ACC112 (cell line): ENCODE data around the gene OAF.

ENCODE experiments used
- H2AFZ ChIP-seq: fragments of 200-600 bp; sonication (generic); one replicate; pipeline ENCODE4 v1.6.0; 2017; ENCODE audit warnings: antibody characterized with exemption, low read length; ENCODE audit not compliant: unreplicated experiment
- H3K27ac ChIP-seq: fragments of 200-600 bp; sonication (generic); 2 replicates; pipeline ENCODE4 v1.5.1; 2014; ENCODE audit warnings: low read depth, mild to moderate bottlenecking, antibody characterized with exemption, low read length, moderate library complexity
- H3K27me3 ChIP-seq: fragments of 200-600 bp; sonication (generic); 2 replicates; pipeline ENCODE4 v1.6.1; 2014; ENCODE audit warnings: mild to moderate bottlenecking, antibody characterized with exemption, low read length, moderate library complexity, mixed read lengths; ENCODE audit not compliant: insufficient read depth
- H3K36me3 ChIP-seq: fragments of 200-600 bp; sonication (generic); 2 replicates; pipeline ENCODE4 v1.6.1; 2016; ENCODE audit warnings: mild to moderate bottlenecking, antibody characterized with exemption, low read length, moderate library complexity, mixed read lengths; ENCODE audit not compliant: insufficient read depth
- H3K4me1 ChIP-seq: fragments of 200-600 bp; sonication (generic); one replicate; pipeline ENCODE4 v1.6.1; 2016; ENCODE audit warnings: low read length, mixed read lengths; ENCODE audit not compliant: insufficient read depth, unreplicated experiment, control insufficient read depth
- H3K4me3 ChIP-seq: fragments of 200-600 bp; sonication (generic); 2 replicates; pipeline ENCODE4 v1.5.1; 2014; ENCODE audit warnings: mild to moderate bottlenecking, low read depth, low read length
- H3K79me2 ChIP-seq: fragments of 200-600 bp; sonication (generic); one replicate; pipeline ENCODE4 v1.6.0; 2016; ENCODE audit warnings: low read length; ENCODE audit not compliant: control insufficient read depth, unreplicated experiment, insufficient read depth

Gene OAF

DNA sequence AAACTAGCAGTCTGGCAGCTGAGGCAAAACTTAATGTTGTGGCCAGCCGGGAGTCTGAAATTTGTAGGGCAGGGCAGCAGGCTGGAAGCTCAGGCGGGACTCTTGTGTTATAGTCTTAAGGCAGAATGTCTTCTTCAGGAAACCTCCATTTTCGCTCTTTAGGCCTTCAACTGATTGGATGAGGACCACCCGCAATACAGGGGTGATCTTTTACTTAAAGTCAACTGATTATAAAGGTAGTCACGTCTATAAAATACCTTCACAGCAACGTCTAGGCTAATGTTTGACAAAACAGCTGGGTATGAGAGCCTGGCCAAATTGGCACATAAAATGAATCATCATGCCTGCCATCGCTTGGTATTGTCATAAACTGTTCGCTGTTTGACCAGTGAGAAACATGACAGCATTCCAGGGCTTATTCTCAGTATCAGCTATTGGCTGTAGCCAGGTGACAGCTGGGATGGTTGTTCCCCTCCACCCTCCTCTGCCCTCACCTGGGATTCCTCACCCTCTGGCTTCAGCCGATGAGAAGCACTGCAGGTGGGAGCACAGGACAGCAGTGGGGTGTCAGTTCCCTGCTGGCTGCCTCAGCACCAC lies 22.5 kb downstream of the OAF start:
- no peaks in the 10 kb centered on the region for H3K4me1 ChIP-seq
- H3K27me3 ChIP-seq, result peaks cover 11% of the 10 kb centered on the region
- no peak overlapping the region for H3K27ac ChIP-seq
- H3K36me3 ChIP-seq, result no peaks in the 10 kb centered on the region
- no peak overlapping the region for H3K4me3 ChIP-seq
- H3K79me2 ChIP-seq, result no peaks in the 10 kb centered on the region
- no peak overlapping the region for H2AFZ ChIP-seq

DNA sequence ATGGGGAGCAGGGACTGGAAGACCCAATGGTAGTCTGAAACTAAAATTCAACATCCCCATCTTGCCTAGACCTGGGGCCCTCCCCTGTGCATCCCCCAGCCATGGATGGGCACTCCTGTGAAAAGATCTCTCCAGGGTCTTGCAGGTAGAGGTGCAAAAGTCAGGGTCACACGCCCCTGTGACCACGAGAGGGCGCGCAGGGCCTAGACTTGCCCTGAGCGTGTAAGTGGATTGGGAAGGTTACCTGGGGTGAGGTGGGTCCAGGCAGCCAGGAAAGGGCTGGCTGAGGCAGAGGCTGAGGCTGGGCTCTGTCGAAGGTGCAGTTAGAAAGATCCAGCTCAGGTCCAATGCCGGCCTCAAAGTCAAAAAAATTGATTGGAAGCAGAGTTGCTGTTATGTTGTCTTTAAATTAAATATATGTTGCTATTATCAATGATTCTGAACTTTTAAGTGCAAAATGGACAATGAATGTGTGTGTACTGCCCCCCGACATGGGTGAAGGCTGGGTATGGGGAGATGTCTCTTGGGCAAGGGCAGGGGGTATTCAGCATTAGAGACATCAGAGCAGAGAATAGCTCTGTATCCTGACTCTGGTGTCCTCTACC lies 24.3 kb downstream of the OAF start:
- peaks cover 28% of the 10 kb centered on the region for H3K27me3 ChIP-seq
- no peaks in the 10 kb centered on the region for H3K4me1 ChIP-seq
- no peak overlapping the region for H2AFZ ChIP-seq
- H3K4me3 ChIP-seq, result no peak overlapping the region
- H3K79me2 ChIP-seq, result no peaks in the 10 kb centered on the region
- no peaks in the 10 kb centered on the region for H3K36me3 ChIP-seq
- no peak overlapping the region for H3K27ac ChIP-seq

DNA sequence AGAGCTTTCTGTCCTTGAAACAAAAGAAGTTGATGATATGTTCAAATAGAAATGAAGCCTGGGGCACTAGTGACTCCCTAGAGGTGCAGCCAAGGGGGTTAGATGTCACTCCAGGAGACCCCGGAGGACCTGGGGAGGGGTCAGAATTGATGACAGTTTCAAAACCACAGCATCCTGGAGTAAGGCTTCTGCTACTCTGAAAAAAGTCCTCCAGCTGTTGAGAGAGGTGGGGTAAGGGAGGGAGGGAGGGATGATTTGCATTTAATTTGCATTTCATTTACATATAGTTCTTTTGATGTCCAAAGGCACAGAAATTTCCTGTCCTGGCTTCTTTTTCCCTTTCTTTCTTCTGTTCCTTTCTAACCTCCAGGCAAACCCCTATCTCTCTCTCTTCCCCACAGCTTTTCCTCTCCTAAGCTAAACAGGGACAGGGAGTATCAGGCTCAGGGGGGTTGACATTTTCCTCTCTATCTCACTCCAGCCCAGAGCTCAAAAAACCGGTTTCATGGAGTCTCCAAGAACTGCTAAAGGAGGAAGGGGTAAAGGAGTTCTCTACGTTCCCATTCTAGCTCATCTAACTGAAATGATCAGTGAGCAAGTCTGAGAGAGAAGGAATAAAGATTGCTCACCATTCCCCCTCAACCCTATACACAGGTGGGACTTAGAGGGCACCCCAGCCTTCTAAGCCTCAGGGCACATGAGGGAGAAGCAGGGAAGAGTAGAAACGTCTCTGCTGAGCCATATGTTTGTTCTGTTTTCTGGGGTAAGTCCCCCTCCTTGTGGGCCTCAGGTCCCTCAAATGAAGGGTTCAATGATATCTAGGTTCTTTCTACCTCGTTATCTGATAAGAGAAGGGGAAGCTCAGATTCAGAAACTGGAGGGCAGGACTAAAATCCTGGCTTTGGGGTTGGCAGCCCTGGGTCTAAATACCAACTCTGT lies 25.6 kb downstream of the OAF start:
- H3K36me3 ChIP-seq, result no peaks in the 10 kb centered on the region
- H2AFZ ChIP-seq, result no peak overlapping the region
- H3K27ac ChIP-seq, result no peak overlapping the region
- H3K79me2 ChIP-seq, result no peaks in the 10 kb centered on the region
- H3K4me3 ChIP-seq, result no peak overlapping the region
- H3K27me3 ChIP-seq, result peaks cover 41% of the 10 kb centered on the region
- H3K4me1 ChIP-seq, result no peaks in the 10 kb centered on the region

DNA sequence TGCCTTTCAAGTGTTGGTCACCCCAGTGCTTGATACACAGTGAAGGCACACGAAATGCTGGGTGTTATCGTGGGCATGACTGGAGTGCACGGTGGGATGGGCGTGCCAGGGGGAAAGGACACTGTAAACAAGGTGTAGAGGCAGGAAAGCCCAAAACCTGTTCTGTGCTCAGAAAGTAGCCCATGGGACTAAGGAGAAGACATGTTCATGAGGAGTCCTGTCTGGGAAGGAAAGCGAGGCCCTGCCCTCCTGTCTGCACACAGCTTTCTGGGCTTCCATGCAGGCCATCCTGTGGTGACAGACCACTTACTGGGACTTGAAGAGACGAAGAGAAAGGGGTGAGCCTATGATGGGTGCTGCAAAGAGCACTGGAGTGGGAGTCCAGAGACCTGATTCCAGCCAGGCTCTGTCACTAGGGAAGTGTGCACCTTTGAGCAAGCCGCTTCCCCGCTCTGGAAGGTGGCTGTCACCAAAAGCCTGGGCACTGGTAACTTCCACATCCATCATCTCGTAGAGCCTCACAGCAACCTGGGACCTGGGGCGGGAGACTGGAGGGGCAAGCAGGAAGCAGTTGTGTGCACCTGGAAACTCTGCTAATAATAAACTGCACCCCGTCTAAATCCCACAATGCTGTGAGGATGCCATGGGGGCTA lies 28.3 kb downstream of the OAF start:
- H3K27ac ChIP-seq, result no peak overlapping the region
- no peak overlapping the region for H3K4me3 ChIP-seq
- H3K27me3 ChIP-seq, result peaks cover 63% of the 10 kb centered on the region
- no peaks in the 10 kb centered on the region for H3K36me3 ChIP-seq
- H3K4me1 ChIP-seq, result no peaks in the 10 kb centered on the region
- H2AFZ ChIP-seq, result no peak overlapping the region
- no peaks in the 10 kb centered on the region for H3K79me2 ChIP-seq

DNA sequence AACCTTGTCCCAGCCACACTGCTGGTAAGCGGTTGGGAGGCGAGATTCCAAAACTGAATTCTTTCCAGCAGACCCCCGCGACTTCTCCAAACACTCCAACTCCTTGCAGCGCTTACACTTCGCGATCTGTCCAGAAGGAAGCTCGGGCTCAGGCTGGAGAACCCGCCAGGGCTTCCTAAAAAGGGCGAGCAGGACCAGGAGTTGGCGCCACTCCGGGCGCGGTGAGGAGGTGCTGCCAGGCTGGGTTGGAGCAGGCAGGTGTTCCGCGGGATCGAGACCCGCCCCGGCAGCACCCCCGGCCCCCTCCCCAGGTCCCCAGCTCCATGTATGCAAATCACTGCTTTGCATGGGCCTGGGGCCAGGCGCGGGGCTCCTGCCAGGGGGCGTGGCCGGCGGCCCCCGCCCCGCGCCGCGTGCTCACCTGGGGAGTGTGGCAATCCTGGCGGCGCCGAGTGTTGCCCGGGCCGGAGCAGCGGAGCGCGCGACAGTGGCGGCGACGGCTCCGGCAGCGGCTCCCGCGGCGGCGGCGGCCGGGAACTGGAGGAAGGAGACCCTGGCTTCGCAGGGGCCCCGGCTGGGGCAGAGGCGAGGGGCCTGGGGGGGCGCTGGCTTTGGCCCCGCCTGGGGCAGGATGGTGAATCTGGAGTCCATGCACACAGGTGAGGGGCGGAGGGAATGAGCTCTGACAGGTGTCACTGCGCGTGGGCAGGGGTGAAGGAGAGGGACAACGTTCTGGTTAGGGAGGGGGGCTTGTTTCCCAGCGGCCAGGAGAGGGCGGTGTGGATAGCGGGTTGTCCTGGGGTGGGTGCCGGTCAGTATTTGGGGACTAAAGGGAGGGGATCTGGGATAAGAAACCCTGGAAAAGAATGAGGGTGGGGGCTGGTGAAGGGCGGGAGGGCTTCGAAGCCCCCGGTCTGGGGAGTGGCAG lies 29.1 kb downstream of the OAF start, which contains the start of gene POU2F3:
TSS of gene POU2F3 (plus strand) at position 428 of the 928 bp plus-strand sequence. CDS start at position 632, 204 bp downstream.
- Histone ChIP-seq H3K4me1 (no peaks in the 10 kb centered on the region), H3K79me2 (no peaks in the 10 kb centered on the region), H3K27me3 (peaks cover 72% of the 10 kb centered on the region), H2AFZ (no peak within 1 kb of the TSS), H3K36me3 (no peaks in the 10 kb centered on the region), H3K4me3 (no peak within 1 kb of the TSS), H3K27ac (no peak within 1 kb of the TSS)

DNA sequence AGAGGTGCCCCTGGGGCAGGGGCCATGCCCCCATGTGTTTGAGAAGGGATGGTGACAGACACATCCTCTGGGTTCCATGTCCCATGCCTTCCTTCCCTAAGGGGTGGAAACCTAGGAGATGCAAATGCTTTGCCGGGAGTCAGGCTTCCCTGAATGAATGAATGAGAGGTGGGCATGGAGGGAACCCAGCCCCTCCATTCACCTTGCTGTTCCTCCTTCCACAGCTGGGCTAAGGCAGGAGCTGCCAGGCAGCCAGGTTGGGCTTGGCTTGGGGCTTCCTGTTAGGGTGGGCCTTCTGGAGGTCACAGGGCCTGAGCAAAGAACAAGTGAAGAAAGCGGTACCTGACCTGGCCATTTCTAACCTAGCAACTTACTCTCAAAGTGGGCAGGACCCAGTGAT lies 30.0 kb downstream of the OAF start:
- H3K79me2 ChIP-seq, result no peaks in the 10 kb centered on the region
- no peak overlapping the region for H3K27ac ChIP-seq
- no peaks in the 10 kb centered on the region for H3K4me1 ChIP-seq
- no peaks in the 10 kb centered on the region for H3K36me3 ChIP-seq
- H2AFZ ChIP-seq, result no peak overlapping the region
- no peak overlapping the region for H3K4me3 ChIP-seq
- peaks cover 81% of the 10 kb centered on the region for H3K27me3 ChIP-seq

DNA sequence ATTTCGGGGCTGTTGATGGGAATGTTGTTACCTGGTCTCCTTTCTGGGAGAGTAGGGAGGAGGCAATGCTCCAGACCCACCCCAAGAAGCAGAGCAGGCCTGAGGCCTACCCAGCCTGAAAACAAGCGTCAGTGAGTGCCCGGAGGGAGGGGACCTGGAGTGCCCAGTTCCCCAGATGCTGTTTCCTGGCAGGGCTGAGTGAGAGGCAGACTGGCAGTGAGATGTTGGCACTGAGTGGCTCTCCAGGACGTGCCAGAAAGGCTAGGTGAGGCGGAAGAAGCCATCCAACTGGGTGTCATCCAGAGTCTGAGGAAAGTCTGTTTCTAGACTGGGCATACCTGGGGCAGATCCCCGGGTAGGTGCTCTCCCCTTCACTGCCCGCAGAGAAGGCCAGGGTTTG lies 30.4 kb downstream of the OAF start:
- no peaks in the 10 kb centered on the region for H3K36me3 ChIP-seq
- H3K27me3 ChIP-seq, result peaks cover 85% of the 10 kb centered on the region
- no peaks in the 10 kb centered on the region for H3K4me1 ChIP-seq
- no peak overlapping the region for H3K27ac ChIP-seq
- H3K79me2 ChIP-seq, result no peaks in the 10 kb centered on the region
- H2AFZ ChIP-seq, result no peak overlapping the region
- H3K4me3 ChIP-seq, result no peak overlapping the region

DNA sequence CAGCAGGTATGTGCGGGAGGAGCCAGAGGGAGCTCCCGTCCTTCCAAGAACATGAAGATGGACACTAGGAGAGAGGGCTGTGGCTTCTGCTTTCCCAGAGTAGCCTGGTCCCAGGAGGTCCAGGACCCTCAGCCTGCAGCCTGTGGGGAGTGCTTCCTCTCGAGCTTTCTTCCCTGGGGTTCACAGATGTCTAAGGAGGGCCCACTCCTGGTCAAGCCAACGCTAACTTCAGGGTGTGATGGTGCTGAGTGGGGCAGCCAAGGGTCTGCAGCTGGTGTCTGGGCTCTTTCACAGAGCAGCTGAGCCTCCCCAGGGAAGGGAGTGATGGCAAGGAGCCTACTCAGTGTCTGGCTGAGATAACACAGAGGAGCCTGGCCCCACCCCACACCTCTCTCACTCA lies 32.4 kb downstream of the OAF start:
- Histone ChIP-seq H2AFZ (no peak overlapping the region), H3K4me3 (no peak overlapping the region), H3K27me3 (peaks cover 88% of the 10 kb centered on the region), H3K4me1 (peaks cover 2% of the 10 kb centered on the region), H3K36me3 (no peaks in the 10 kb centered on the region), H3K79me2 (no peaks in the 10 kb centered on the region), H3K27ac (no peak overlapping the region)

DNA sequence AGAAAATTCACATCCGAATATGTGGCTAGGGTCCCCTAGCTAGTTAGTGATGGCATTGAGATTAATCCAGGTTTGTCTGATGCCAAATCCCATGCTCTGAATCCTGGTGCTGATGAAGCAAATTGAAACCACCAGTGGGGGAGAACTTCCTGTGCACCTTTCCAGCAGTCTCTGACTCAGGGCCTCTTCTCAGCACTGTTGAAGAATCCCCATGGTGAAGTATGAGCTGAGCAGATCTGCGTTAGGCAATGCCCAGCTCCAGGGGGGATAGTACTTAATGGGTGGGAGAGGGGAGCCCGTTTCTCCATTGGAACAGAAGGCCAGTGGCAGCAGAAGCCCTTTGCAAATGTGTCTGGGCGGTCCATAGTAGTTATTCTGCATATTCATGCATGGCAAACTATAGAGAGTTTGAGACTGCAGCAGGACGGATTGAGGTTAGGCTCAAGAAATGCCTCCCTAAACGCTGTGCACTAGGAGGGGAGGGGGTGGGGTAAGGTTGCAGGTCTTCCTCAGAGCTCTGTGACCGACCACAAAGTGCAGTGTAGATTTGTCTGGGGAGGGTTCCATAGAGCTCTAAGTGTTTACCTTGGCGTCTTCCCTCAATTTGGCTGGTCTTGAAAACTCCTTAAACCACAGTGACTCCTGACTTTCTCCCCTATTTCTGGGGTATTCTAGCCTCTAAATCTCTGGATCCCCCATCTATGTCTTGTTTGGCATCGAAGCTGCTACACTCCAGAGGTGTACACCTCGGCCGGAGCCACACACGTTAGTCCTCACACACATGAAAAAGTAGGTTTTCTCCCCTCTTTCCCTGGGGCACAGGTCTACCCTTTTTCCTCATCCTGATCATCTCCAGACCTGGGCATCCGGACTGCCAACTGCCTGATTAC lies 33.9 kb downstream of the OAF start:
- Histone ChIP-seq H3K27me3 (peaks cover 75% of the 10 kb centered on the region), H3K79me2 (no peaks in the 10 kb centered on the region), H3K27ac (no peak overlapping the region), H2AFZ (no peak overlapping the region), H3K4me1 (peaks cover 16% of the 10 kb centered on the region), H3K36me3 (no peaks in the 10 kb centered on the region), H3K4me3 (no peak overlapping the region)
